Measurements from ENCODE around the gene SFMBT2.

Gene SFMBT2

DNA sequence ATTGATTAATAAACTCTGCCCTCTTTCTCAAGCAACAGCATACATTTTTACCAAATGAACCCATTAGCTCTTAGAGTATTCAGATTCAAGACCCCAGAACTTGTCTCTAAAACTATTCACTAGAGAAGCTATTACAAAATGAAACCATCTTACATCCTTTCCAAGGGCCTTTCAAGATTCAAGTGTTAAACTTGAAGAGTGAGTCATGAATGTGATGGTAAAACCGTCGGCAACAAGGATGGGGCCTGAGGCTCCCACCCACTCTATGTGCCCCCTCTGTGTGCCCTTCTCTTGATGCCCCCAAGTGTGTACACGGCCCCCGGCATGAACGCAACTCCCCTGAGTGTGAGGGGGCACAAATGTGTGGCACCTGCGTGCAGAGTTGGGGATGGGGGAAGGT is 46.4 kb downstream of the SFMBT2 start:
- no peak for DNase-seq (ENCODE audit: low read depth)

DNA sequence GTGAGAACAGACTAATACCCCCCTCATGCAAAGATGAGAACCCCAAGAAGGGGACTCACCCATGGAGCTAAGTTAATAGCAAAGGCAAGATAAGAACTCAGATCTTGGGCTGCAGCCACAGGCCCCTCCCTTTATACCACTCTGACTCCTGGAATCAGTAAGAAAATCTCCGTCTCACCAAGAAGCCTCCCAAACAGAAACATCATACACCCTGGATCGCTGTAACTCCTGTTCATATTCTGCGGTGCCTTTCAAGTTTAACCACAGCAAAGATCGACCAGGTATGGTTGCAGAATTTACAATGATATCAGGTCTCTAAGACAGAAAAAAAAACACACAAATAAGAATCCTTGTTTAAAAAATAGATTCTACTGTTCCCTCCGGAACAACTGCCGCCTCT is 47.1 kb downstream of the SFMBT2 start:
- no peak for DNase-seq (ENCODE audit: low read depth)

DNA sequence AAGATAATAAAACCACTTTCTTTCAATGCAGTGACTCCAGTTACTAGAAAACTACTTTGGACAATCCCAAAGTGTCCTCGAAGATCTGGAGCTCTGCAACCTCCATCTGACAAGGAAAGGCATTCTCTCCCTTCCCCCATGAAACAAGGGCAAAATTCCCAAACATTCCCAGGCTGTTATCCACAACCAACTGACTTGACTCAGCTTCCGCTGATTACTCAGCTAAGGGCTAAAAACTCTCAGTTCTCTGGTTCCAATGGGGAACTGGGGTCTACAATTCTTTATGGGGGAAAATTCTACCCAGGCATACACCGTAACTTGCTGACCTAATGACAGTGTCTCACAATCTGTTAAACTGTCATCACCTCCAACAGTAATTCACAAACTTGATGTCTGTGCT is 48.4 kb downstream of the SFMBT2 start:
- DNase-seq (ENCODE audit: low read depth), result no peak

DNA sequence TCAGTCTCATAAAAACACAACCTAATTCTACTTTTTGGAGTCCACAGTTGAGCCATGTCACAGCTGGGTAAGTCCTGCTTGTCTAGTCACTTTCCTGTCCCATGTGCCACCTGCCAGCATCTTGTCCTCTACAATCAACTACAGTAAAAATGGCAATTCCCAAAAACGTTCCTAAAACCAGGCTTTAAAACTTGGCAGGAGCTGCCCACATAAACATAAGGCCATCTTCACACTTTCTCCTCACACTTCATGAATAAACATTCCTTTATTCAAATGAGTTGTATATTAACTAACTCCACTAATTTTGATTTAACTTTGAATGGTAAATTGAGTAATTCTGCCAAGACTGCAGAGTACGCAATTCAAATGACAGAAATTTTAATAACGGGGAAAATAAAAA is 49.5 kb downstream of the SFMBT2 start:
- no peak for DNase-seq (ENCODE audit: low read depth)

DNA sequence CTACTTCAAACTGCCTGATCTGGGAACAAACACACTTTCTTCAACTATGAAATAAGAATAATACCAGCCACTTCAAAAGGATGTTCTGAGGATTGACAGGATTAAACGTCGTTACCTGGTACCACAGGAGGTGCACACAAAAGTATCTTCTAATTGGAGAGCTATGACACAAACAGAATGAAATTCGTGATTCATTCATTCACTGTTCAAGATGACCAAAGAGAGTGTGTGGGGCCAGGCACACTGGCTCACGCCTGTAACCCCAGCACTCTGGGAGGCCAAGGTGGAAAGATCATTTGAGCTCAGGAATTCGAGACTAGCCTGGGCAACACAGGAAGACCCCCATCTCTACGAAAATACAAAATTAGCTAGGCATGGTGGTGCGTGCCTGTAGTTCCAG is 50.9 kb downstream of the SFMBT2 start:
- no peak for DNase-seq (ENCODE audit: low read depth)

DNA sequence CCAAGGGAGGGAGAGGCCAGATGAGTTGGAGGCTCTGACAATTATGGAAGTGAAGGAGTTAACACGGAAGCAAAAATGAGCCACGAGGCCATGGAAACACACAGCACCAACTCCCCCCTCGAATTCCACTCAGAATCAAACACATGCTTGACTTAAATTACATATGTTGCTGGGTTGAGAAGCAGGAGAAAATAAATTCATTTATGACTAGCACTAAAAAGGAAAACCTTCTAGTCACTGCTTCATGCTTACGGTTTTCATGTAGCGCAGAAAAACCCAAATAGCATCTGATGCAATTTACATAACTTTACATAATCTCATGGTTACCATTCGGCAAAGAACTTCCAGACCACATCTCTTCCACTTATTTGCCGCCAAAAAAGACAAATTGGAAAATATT is 51.5 kb downstream of the SFMBT2 start:
- DNase-seq (ENCODE audit: low read depth), result no peak

DNA sequence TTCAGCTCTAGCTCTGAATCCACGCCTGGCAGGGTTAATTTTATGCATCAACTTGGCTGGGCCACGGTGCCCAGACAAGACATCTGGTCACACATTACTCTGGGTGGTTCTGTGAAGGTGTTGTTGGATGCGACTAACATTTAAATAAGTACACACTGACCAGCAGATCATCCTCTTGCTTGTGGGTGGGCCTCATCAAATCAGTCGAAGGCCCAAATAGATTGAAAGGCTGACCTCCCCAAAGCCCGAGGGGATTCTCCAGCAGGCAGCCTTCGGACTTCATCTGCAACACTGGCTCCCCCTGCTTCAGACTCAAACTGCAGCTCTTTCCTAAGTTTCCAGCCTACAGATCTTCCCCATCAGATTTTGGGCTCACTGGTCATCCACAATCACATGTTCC is 53.6 kb downstream of the SFMBT2 start:
- no peak for DNase-seq (ENCODE audit: low read depth)

DNA sequence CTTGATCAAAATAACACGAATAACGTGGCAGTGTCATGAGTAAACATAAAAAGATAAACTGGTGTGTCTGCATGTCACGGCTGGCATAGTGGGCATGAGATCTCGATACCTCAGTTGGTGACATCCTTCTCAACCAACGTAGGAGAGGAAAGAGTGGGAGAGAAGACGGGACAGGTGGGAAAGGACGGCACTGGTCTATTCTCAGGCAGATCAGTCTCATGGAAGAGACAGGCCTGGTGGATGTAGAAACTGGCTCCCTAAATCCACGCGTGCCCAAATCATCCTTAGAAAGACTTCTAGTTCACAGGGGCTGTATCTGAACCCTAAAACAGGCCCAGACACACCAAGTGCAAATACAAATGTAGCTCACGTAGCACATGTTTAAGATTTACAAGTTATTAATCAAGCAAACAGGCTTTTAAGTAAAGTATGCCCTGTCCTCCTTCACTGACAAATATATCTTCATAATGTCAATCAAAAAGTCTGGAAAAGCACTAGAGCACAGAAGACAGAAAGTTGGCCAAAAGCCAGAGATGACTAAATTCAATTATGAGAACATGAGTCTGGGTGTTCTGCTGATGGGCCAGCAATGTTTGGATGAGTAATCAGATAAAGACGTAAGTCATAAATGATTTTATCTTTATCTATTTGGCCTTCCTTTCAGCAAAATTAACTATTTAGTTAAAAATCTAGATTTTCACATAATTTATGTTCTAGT is 56.3 kb downstream of the SFMBT2 start:
- no peak for DNase-seq (ENCODE audit: low read depth)

DNA sequence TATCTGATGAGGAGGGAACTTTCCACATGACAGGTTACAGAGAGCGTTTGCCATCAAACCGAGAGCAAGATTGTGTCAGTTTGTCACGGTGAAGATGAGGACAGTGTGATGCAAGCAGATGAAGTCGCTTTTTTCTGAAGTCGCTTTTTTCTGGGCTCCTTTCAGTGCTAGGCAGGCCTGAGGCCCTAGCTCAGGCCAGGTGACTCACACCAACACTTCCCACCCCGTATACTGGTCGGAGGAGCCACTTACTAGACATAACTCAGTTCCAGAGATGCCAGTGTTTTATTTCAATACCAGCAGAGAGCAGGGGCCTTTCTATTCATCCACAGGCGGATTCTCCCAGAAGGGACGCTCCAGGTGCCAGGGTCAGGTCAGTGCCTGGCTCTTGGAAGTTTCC is 58.9 kb downstream of the SFMBT2 start:
- no peak for DNase-seq (ENCODE audit: low read depth)

DNA sequence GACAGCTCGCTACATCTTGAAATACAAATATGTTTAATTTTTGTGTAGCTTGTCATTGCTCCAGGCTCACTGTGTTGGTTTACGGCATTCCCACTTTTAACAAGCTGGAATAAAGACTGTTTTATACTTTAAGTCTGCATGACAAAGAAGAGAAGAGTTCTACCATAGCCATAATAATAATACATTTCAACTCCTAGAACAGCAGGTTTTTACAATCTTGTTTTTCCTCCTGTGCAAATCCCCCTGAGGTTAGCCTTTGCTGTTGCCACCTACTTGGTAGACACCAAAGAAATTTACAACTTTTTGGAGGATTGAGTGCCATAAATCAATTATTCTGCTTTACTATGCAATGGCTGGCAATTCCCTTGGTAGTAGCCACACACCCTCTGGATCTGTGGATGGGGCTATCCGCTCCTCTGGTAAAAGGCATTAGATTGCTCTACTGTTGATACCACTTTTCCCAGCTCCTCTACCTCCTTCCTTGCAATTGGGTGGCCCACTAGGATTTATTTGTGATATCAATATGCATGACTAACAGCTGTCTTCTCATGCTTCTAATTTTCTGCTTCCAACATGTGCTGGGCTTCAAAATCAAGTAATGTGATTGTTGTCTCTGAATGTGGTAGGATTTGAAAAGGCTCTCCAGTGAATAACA is 60.2 kb downstream of the SFMBT2 start:
- no peak for DNase-seq (ENCODE audit: low read depth)

DNA sequence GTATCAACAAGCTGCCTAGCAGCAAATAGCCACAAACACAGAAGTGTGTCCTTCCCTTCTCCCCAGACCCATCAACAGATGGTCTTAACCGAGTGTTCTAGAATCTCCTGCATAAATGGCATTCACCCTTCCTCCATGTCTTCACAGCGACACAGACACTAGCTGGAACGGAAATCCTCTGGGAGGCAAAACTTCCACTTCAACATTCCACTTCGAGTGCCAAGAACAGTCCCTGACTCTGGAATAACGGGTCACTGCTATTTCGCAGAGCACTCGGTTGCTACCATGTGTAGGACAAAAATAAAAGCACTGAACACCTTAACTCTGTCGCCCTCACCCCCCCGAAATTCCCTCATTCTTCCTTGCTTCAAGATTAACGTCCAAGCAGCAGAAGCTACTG is 65.1 kb downstream of the SFMBT2 start:
- no peak for DNase-seq (ENCODE audit: low read depth)

DNA sequence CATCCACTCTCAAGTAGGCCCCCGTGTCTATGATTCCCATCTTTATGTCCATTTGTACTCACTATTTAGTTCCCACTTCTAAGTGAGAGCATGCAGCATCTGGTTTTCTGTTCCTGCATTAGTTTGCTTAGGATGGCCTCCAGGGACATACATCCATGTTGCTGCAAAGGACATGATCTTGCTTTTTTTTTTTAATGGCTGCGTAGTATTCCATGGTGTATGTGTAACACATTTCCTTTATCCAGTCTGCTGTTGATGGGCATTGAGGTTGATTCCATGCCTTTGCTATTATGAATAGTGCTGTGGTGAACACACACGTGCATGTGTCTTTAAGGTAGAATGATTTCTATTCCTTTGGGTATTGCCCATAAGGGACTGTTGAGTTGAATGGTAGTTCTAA is 67.8 kb downstream of the SFMBT2 start:
- no peak for DNase-seq (ENCODE audit: low read depth)

DNA sequence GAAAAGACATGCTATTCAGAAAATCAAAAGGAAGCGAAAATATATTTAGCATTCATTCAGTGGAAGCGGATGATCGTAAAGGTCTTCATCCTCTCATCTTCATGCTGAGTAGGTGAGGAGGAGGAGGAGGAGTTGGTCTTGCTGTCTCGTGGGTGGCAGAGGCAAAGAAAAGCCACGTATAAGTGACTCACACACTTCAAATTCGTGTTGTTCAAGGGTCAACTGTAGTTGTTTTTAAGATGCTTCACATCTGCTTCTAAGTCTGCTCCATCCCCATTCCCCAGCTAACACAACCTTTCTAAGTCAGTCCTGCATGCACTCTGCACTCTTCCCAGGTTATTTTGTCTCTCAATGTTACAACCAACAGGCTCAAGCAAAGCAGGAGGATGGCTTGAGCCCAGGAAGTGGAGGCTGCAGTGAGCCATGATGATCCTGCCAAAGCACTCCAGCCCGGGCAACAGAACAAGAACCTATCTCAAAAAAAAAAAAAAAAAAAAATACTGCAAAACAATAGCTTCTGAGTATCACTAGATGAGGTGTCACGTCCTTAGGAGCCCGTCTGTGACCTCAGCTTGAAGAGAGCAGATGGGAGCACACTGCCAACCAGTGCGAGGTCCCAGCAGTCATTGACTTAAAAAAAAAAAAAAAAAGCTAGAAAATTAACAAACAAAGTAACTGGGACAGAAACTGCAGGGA is 70.5 kb downstream of the SFMBT2 start:
- DNase-seq (ENCODE audit: low read depth), result no peak

DNA sequence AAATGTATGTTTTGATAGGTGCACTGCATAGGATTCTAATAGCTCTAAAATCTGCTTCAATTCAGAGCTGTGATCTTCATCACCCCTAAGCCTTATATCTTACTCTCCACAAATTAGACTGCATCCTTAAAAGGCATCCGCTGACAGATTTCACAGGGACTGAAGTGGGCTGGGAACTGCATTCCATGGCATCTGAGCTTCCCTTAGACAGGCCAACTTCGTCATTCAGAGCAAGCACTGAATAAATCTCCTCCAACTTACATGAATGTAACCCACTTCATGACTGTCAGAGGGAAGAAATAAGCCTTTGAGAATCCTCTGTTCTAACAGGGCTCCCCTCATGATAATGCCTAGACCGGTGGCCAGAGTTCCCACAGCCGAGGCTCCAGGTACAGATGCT is 71.3 kb downstream of the SFMBT2 start:
- DNase-seq (ENCODE audit: low read depth), result no peak

DNA sequence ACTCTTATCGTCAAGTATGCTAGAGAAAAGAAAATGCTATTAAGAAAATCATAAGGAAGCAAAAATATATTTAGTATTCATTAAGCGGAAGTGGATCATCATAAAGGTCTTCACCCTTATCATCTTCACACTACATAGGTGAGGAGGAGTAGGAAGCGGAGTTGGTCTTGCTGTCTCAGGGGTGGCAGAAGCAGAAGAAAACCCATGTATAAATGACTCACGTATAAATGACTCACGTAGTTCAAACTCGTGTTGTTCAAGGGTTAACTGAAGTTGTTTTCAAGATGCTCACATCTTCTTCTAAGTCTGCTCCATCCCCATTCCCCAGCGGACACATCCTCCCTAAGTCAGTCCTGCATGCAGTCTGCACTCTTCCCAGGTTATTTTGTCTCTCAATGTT is 72.4 kb downstream of the SFMBT2 start:
- DNase-seq (ENCODE audit: low read depth), result no peak

DNA sequence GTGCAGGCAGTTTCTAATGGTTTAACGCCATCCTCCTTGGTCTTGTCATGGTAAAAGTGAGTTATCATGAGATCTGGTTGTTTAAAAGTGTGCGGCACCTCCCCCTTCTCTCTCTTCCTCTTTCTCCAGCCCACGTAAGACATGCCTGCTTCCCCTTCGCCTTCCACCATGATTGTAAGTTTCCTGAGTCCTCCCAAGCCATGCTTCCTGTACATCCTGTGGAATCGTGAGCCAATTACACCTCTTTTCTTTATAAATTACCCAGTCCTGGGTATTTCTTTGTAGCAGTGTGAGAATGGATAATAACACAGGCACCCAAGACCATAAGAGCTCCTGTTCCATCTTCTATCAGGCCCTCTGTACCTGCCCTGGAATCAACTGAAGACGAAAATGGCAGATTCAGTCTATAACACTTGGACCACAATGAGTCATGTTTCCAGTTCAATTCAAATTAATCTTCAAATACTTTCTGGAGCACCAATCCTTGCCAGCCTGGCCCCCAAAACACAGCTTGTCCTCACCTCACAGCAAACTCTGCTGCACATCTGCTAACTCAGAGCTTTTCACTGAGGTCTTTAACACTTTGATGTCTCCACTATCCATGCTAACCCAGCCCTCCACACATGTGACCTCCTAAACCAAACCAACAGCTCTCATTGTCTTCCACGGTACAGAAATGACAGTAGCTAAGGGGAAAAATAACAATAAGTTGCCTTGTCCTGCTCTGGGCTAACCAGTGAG is 73.2 kb downstream of the SFMBT2 start:
- DNase-seq (ENCODE audit: low read depth), result no peak

DNA sequence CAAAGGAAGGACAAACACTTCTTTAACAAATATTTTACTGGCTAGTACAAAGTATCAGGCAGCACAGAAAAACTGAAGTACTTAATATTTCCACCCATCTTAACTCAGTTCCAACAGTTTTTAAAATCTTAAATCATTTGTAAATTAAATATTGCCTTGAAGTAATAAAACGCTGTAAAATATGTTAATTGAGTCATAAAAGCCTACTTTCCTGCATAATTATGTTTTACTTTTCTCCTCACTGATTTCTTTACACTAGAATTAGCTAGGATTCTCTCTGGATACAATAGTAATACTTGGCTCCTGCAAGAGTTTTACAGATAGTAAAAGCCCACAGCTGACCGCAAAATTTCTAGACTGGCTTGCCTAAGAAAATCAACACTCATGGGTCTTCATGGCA is 74.9 kb downstream of the SFMBT2 start:
- no peak for DNase-seq (ENCODE audit: low read depth)

DNA sequence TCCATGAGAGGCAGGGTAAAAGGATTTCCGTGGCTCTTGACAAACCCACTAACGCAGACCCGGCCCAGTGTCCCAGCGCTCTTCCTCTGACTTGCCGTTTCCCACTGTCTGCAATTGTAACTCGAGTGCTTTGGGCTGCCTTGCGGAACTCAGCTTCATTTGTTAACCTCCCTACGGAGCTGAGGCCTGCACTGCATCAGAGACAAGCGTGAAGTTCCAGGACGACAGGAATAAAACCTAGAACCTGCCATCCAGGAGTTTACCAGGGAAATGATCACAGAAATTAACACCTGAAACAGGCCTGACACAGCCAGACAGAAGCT is 76.2 kb downstream of the SFMBT2 start:
- DNase-seq (ENCODE audit: low read depth), result no peak

DNA sequence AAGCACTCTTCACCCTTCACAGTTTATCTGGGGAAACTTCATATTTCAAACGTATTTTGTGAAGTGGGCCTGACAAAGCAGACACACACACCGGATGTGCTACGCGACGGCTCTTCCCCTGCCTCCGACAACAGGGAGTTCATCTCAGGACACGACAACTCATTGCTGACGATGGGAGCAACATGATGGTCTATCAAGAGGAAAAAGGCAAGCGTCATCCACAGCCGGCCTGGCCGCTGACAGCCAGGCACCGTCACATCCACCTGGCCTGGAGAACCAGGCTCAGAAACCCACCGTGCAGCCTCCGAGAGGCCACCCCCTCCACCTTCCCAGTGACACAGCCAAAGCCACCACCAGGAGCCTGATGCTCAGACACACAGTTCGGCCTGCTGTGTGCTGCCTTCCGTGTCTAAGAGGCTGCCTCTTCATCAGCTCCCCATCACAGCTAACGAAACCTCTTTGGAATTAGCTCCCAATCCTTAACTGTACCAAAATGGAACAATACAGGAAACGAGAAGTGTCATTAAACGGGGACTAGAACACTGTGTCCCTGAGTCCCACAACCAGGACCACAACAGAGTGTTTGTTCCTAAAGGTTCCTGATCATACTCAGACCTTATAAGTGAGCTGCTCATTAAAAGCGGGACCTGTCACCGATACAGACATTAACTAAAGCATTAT is 76.7 kb downstream of the SFMBT2 start:
- DNase-seq (ENCODE audit: low read depth), result no peak

DNA sequence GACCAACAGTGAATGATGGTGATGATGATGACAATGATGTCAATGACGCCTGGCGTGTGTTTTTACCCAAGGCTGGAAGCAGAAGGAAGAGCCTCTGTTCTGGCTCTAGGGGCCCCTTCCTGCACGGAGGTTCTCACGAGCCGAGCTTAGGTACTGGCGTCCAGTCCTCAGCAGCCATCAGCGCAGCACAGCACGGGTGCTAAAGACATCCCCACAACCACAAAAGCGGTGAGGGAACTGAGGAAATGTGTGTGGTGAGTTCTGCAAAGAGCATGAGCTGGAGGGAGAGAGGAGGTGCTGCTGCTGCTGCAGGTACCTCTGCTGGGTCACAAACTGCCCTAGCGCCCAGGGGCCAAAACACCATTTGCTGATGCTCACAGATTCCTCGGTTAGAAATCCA is 81.6 kb downstream of the SFMBT2 start:
- DNase-seq (ENCODE audit: low read depth), result no peak

DNA sequence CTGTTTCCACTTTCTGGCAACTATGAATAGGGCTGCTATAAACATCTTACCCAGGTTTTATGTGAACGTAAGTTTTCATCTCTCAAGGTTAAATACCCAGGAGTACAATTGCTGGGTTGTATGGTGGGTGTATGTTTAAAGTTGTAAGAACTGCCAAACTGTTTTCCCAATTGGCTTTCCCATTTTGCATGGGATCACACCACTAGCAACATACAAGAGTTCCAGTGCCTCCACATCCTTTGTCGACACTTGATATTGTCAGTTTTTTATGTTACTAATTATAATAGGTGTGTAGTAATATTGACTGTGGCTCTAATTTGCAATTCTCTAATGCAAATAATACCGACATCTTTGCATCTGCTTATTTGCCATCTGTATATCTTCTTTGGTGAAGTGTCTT is 82.9 kb downstream of the SFMBT2 start:
- DNase-seq (ENCODE audit: low read depth), result no peak

DNA sequence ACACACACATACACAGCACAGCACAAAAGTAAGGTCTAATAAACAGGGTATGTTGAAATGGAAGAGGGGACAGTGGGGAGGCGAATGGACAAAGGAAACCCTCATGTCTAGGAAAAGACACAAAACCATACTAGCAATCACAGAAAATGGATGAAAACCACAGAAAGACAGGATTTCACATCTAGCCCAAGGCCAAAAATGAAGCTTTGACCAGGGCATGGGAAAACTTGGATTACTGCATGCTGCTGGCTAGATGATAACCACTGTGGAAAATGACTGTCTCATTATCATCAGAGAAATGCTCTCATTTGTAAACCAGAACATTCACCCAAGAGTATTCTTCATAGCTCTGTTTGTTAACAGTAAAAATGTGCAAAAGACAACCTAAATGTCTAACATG is 88.2 kb downstream of the SFMBT2 start:
- DNase-seq (ENCODE audit: low read depth), result no peak
